Right ventricle myocardium inferior (tissue), 1 donor: ENCODE data around the gene NT5M. TPM values are rescaled to one million over a fixed set of nuclear protein-coding genes. Genes with fewer than 3 reads are reported as not detected.
A peak's percentile ranks its signal among the peaks of the same experiment; 100 is the strongest.
"Not testable (repeated sequence)": the region's sequence is repeated elsewhere in the genome, so short reads cannot be mapped to it uniquely, and the experiment has no call there.

ENCODE experiments used
- ATAC-seq: fragments of 200-7000 bp; cut with Tn5 transposase; one replicate; pipeline ENCODE4 v1.9.1; 2020; ENCODE audit warnings: mild to moderate bottlenecking, moderate library complexity
- DNase-seq: peaks from one replicate; pipeline ENCODE4 v3.0.0; 2021; ENCODE audit errors: missing footprints
- intact Hi-C: fragments of 100-400 bp; cut with DNase I; formaldehyde crosslinking; loops from one replicate; pipeline ENCODE4 v1.11.0; 2022
- total RNA-seq: library from RNA; stranded (reverse); fragmentation: NEBNext Ultra II Directional; extraction: Animal tissue kit (Norgen Biotek cat#: 25700); gene quantifications from one replicate; pipeline ENCODE4 v1.2.1, GENCODE V29; 2021
- donor health status: DM: no; HTN: yes; CAD: no; lungs with severe emphysema.

NT5M gene
- total RNA-seq, 1 donor from 2014 or later: 8.3 TPM

DNA sequence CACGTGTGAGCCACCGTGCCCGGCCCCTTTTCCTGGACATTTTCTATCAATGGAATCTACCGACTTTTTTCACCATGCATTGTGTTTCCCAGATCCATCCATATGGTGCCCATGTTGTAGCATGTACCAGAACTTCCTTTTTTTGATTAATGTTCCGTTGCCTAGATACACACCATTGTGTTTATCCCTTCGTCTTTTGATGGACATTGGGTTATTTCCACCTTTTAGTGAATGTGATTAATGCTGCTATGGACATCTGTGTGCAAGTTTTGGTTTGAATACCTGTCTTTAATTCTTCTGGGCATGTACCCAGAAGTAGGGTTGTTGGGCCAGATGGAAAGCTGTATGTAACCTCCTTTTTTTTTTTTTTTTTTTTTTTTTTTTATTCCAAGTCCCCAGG, 79.8 kb downstream of the NT5M start:
- intact Hi-C loops: no loop called here
- no peak for ATAC-seq
- peak; percentile 37 for DNase-seq

DNA sequence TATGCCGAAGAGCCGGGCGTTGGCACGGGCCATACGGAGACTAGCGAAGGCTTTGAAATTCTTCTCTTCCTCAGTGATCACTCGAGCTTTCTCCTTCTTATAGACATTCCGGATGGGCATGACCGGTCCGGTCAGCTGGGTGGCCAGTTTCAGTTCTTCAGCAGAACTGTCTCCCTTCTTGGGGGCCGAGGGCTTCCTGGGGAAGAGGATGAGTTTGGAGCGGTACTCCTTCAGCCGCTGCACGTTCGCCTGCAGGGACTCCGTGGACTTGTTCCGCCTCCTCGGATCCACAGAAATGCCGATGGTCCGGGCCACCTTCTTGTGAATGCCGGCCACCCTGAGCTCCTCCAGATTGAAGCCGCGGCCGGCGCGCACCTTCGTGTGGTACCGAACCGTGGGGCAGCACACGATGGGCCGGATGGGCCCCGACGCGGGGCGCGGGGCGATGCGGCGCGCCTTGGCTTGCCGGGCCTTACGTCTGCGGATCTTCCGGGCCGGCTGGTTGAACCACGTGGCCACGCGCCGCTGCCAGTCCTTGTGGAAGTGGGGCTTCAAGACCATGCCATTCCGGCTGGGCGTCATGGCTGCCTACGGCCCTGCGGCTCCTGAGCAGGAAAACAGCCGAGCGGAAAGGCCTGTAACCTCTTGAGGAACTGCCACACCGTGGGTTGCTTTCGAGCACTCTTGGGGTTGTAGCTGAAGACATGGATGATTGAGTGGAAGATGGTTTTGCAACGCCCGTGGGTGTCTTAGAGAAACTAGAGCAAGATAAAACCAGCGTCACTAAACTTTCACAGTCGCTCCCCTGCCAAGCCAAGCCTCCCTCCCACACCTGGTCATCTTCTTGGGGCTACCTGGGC, 80.5 kb downstream of the NT5M start:
- peak; percentile 40 for DNase-seq
- intact Hi-C loops, ATAC-seq: not testable (repeated sequence)

DNA sequence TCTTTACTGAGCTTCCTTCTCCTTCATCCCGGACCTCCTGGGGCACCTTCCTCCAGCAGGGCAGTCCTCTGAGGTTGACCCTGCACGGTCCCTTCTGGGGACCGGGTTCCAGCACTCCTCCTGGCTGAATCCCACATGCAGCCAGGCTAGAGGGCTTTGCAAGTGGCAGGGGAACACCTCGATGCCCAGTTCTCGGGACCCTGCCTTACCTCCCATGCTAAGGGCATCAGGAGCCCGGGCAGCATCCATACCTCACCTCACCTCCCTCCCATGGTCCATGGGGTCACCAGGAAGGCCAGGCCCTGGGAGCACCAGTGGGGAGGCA, 81.1 kb downstream of the NT5M start:
- intact Hi-C loops: no loop called here
- no peak for ATAC-seq
- DNase-seq: no peak

DNA sequence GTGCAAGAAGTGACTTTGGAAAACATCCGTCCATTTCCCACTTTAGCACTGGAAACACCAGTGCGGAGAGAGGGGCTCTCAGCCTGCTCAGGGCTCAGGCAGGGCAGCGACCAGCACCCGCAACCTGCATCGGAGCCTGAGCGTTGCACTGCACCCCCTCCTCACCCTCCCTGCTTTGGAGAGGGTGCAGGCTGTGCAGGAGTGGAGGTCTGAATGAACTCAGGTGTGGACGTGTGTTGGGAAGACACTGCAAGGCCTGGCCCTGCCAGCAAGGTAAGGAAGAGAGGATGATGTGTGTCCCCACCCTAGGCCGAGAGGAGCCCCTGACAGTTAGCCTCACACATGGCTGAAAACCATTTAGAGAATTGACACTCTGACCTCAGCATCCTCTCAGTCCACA, 81.8 kb downstream of the NT5M start:
- intact Hi-C loops: no loop called here
- ATAC-seq: no peak
- peak; percentile 53 for DNase-seq

DNA sequence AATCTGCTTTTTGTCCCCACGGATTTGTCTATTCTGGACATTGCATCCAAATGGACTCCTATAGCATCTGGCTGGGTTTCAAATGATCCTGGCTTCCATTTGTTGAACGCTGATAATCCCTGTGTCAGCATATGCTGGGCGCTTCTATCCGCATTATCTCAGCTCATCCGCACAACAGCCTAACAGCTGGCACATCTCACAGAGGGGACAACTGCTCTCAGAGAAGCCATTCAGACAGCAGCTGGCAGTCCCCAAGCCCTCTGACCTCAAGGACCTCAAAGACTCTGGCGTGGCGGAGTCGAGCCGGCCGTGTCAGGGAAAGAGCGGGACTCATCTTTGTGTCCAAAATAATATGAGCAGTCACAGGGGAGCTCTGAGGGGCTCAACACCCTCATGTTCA, 82.3 kb downstream of the NT5M start:
- ATAC-seq (no peak), DNase-seq (peak; percentile 51)

DNA sequence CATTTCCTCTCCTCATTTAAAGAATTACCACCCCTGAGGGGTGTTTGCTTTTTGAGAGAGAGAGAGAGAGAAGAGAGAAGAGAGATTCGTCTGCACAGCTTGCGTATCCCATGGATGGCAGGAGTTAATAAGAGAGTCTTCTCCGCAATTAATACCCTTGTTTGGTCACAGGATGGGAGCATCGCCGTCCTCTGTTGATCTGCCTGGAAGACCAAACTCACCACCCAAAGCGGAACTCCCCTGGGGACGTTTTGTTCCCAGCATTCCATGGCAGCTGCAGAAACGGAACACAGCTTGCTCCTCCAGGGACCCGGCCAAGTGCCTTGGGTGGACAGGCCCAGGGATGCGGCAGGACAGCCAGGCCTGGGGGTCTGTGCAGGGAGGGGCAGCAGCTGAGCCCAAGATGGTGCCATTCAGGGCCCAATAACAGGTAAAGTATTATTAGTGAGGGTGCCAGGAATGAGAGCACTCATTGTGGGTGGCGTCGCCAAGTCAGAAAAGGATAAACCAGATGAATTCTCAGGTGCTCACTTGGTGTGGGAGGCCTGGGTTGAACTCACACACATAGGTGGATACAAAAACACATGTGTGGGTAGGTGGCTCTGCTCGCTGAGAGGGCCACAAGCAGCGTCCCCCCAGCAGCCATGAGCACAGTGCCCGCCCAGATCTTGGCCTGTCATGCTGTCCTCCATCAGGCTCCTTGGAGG, 83.1 kb downstream of the NT5M start:
- ATAC-seq (peak; percentile 53), DNase-seq (peak; percentile 63)
- intact Hi-C loops: no loop called here

More for the DNA sequence above, 82.3 kb downstream of the NT5M start:
- intact Hi-C loops: no loop called here

DNA sequence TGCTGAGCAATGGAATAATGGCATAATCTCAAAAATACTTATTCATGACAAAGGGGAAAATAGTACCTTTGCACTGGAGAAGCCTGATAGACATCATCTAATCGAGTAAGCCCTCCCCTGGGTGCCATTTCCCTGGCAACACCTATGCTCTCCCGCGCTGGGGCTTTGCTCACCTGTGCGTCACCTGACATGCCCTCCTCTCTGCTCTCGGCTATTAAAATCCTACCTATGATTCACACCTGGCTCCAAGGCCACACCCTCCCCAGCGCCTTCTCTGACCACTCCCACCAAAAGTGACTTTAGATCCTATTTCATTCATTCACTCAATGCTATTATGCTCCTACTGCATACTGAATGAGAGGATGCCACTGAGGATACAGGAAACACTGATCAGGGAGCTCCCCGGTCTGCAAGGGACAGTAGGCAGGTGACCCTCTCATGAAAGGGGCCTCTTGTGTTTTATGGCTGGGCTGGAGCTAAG, 83.9 kb downstream of the NT5M start:
- DNase-seq (peak; percentile 5), ATAC-seq (no peak)
- intact Hi-C loops: no loop called here

DNA sequence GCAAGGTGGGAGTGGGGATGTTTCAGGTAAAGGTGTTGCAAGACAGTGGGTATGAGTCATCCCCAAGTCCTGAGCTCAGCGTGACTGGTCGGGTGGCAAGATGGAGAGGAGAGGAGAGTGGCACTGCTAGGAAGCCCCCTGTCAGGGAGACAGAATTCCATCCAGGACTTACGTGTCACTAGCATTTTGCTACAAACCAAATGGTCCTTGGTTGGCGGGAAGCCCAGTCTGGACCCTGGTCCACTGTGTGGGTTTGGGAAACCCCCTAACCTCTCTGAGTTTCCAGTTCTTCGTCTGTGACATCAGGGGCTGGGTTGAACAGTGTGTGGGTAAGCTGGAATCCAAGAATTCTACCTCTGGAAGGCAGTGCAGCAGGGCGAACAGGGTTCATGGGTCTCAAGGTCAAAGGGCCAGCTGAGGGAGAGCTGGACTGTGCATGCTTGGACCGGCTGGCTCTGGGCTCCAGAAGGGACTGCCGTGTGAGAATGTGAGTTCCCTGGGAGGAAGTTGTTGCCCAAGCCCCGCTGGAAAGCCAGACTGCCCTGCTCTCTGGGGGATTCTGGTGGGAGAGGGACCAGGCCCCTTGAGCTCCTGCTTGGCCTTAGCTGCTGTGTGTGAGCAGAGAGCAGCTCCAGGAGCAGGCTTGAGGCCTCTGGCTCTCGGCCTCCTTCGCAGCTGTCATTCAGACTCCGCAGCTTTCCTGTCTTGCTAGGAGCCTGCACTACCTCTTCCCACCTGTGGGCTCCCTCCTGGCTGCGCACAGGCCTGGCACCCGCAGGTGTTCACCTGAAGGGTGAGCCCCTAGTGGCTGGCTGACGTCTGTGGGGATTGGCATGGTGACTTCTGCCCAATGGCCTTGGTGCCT, 84.6 kb downstream of the NT5M start:
- peak; percentile 32 for ATAC-seq

DNA sequence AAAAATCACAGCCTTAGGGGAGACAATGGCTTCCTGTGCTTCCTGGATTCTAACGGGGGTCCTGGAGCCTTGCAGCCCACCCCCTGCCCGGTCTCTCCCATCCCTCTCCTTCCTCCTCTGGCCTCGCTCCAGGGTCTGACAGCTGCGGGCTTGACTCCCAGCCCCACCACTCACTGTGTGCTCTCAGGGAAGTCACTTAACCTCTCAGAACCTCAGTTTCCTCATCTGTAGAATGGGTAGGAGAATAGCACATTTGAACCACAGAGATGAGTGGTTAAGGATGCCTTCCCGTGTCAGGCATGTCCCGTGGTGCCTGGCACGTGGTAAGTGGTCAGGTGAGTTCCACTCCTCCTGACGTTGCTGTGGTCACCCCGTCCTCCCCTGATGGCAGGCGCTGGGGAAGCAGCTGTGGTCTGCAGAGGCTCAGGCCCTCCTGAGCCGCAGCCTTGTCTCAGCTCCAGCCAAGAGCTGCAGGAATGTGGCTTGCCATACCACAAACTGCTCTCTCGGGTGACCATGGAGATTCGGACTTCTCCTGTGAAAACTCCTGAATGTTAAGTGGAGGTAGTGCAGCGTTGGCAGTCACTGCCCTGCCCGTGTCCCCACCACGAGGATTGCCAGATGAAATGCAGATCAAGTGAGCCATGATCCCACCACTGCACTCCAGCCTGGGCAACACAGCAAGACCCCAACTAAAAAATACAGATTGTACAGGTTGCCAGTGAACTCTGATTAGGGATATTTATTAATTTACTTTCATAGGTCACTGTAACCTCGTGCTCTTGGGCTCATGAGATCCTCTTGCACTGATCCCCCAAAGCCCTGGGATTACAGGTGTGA, 85.7 kb downstream of the NT5M start:
- intact Hi-C loops: no loop called here
- ATAC-seq: no peak
- peak; percentile 33 for DNase-seq

More for the DNA sequence above, 84.6 kb downstream of the NT5M start:
- peak; percentile 55 for DNase-seq
- intact Hi-C loops: no loop called here

DNA sequence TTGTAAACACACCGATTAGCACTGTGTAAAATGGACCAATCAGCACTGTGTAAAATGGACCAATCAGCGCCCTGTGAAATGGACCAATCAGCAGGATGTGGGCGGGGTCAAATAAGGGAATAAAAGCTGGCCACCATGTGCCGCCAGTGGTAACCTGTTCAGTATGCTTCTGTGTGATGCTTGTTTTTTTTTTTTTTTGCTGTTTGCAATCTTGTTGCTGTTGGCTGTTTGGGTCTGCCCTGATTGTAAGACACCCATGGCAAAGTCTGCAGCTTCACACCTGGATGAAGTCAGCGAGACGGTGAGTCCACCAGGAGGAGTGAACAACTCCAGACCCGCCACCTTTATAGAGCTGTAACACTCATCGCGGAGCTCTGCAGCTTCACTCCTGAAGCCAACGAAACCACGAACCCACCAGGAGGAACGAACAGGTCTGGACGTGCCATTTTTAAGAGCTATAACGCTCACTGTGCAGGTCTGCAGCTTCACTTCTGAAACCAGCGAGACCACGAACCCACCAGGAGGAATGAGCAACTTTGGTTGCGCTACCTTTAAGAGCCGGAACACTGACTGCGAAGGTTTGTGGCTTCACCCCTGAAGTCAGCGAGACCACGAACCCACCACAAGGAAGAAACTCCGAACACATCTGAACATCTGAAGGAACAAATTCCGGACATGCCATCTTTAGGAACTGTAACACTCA, 88.6 kb downstream of the NT5M start:
- intact Hi-C loops: no loop called here
- ATAC-seq (no peak), DNase-seq (no peak)

DNA sequence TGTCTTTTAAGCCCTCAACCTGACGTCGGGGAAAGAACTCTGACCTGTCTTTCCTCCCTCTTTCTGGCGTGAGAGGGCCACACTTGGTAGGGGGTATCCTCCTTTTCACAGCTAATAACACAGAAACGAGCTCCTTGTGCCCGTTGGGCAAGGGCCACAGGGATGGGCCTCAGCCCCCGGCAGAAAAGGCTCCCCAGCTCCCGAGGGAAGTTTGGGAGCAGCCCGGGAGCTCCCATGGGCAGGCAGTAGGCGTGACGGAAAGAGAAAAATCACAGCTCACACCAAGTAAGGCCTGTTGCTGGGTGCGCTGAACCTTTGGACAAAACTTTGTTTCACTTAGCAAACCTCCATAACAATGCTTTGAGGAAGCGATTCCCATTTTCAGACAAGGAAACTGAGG, 90.8 kb downstream of the NT5M start:
- DNase-seq (peak; percentile 15), ATAC-seq (no peak)
- intact Hi-C loops: no loop called here

DNA sequence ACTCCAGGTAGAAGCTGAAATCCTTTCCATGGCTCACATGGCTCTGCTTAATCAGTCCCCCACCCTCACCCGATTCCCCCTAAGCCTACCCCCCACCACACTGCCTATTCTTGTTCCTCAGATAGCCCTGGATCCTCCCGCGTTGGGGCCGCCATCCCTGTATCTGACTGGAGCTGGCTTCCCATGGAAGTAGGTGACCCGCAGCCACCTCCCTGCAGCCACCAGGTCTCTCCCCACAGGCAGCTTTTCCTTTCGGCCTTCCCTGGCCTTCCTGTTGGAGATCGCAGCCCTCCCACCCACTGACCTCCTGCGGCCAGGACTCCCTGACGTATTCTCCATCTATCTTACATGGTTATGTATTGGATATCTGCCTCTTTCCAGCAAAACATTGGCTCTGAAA, 91.3 kb downstream of the NT5M start:
- intact Hi-C loops: no loop called here
- DNase-seq (peak; percentile 37), ATAC-seq (no peak)

DNA sequence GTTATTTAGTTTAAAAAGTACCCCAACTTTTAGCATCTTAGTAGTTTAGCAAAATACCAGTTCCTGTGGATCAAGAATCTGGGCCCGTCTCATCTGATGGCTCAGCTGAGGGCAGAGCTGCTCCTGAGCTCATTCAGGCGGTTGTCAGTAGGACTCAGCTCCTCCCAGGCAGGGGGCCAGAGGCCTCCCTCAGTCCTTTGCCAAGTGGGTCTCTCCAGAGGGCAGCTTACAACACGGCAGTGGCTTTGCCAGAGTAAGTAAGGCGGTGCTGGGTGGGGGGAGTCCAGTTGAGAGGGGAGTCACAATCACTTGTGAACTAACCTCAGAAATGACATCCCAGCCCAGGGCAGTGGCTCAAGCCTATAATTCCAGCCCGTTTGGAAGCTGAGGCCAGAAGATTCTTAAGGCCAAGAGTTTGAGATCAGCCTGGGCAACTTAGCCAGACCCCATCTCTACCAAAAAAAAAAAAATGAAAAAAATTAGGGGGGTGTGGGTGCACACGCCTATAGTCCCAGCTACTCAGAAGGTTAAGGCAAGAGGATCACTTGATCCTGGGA, 92.2 kb downstream of the NT5M start:
- ATAC-seq (peak; percentile 37), DNase-seq (peak; percentile 61)
- intact Hi-C loops: no loop called here

DNA sequence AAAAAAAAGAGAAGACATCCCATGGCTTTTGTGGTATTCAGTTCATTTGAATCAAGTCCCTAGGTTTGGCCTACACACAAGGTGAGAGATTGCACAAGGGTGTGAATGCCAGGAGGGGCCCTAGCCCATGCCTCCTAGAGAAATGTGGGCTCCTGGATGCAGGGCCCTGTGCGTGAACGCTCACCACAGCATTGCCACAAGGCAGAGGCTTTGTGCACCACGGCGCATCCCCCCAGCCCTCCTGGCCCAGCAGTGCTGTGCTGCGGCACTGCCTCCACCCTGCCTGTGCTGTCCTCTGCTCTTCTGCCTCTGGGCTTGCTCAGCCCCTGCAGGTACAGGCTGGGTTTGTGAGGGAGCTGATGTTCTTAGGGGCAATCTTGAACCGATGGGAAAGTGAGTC, 92.7 kb downstream of the NT5M start:
- ATAC-seq (no peak), DNase-seq (peak; percentile 30)
- intact Hi-C loops: no loop called here
